Sigmoid colon (tissue), 7 donors: Measurements from ENCODE around the gene RAD51. TPM values are rescaled to one million over a fixed set of nuclear protein-coding genes. Genes with fewer than 3 reads are reported as not detected.
A peak's percentile ranks its signal among the peaks of the same experiment; 100 is the strongest.

Experiments
- DNase-seq: peaks from one replicate; pipeline ENCODE4 v3.0.0-alpha.2; 2019
- H3K27ac ChIP-seq, 4 donors: fragments of 200-600 bp; sonication (generic); one replicate each; pipeline ENCODE4 v1.5.1; 2016 to 2019; ENCODE audit warnings: mild to moderate bottlenecking in 1 of 4
- H3K27me3 ChIP-seq, 3 donors: fragments of 200-600 bp; sonication (generic); one replicate each; pipeline ENCODE4 v1.5.1; 2019; ENCODE audit warnings: mild to moderate bottlenecking in 1 of 3
- H3K36me3 ChIP-seq, 4 donors: fragments of 200-600 bp; sonication (generic); one replicate each; pipeline ENCODE4 v1.5.1; 2016 to 2019
- H3K4me1 ChIP-seq, 4 donors: fragments of 200-600 bp; sonication (generic); one replicate each; pipeline ENCODE4 v1.5.1; 2017 to 2019
- H3K4me3 ChIP-seq, 4 donors: fragments of 200-600 bp; sonication (generic); one replicate each; pipeline ENCODE4 v1.5.1; 2017 to 2019; ENCODE audit warnings: mild to moderate bottlenecking in 2 of 4, moderate library complexity in 1 of 4
- H3K9me3 ChIP-seq, 4 donors: fragments of 200-600 bp in 3 of 4; sonication (generic) in 3 of 4; one replicate each; pipeline versions ENCODE4 v1.5.1 to v1.6.1; 2013 to 2019
- CTCF ChIP-seq, 4 experiments: fragments of 450-650 bp in 3 of 4; fragments of 200-600 bp in 1 of 4; IDR thresholded peaks; one replicate each; pipeline ENCODE4 v1.5.1; 2016 to 2019; ENCODE audit warnings: antibody characterized with exemption in 4 of 4, mild to moderate bottlenecking in 3 of 4, moderate library complexity in 2 of 4
- EP300 ChIP-seq, 4 donors: sonication (generic); formaldehyde crosslinking; IDR thresholded peaks; one replicate each; pipeline ENCODE4 v1.6.1; 2017; ENCODE audit warnings: antibody characterized with exemption in 4 of 4
- POLR2A ChIP-seq, 2 donors: fragments of 450-650 bp; IDR thresholded peaks; one replicate each; pipeline ENCODE4 v1.6.1; 2016; ENCODE audit warnings: antibody characterized with exemption in 2 of 2, mild to moderate bottlenecking in 2 of 2, moderate library complexity in 2 of 2
- POLR2AphosphoS5 ChIP-seq, 4 donors: sonication (generic); formaldehyde crosslinking; IDR thresholded peaks; one replicate each; pipeline ENCODE4 v1.6.1; 2017; ENCODE audit warnings: antibody characterized with exemption in 4 of 4
- WGBS, 2 donors: extraction: QIAGEN DNeasy Blood & Tissue Kit; methylation state at CpG; one replicate each; pipeline ENCODE4 v1.1.7; 2013; 5-methylcytosine and 5-hydroxymethylcytosine counted together
- intact Hi-C: fragments of 100-400 bp; cut with DNase I; formaldehyde crosslinking; loops from one replicate; pipeline ENCODE4 v1.15.1; 2023
- polyA plus RNA-seq, 3 donors: library from polyadenylated mRNA; stranded (reverse); fragments of 200-250 nt; gene quantifications; one replicate each; pipeline ENCODE4 v1.2.3, GENCODE V29; 2013
- total RNA-seq, 4 donors: library from RNA; depleted of rRNA; stranded (reverse); fragments of >200 nt; gene quantifications; one replicate each; pipeline ENCODE4 v1.1.0, GENCODE V29; 2016
- donor health status: healthy with polysubstance abuse.
- donor health status: Bipolar disorder and iron deficiency.
- donor health status: healthy.

Gene RAD51
- total and polyA plus RNA-seq, 7 donors, result 1.1 to 9.8 (median 4.2) TPM; not detected in 2

GRCh38 chr15:40751745-40752144, 56.8 kb downstream of the RAD51 start:
- Histone ChIP-seq H3K27me3 (no peaks in the 10 kb centered on the region), H3K4me3 (no peak overlapping the region), H3K27ac (no peak overlapping the region), H3K9me3 (no peaks in the 10 kb centered on the region), H3K36me3 (peaks cover 4 to 60% (median 22%) of the 10 kb centered on the region in 4 donors), H3K4me1 (peaks cover 0 to 35% (median 25%) of the 10 kb centered on the region in 4 donors)
- intact Hi-C loops, result loop anchor here (10.0 kb wide), 2 partner anchors 143 to 187 kb away; partner anchors contain the start of genes CCDC32, RPUSD2 and VPS18
- TF ChIP-seq POLR2A (IDR thresholded peaks at IDR 0.05) (no peak), EP300 (IDR thresholded peaks at IDR 0.05) (no peak), POLR2AphosphoS5 (IDR thresholded peaks at IDR 0.05) (no peak), CTCF (IDR thresholded peaks at IDR 0.05) (no peak)
- 96% methylated on average over 12 of the region's 12 CpGs for WGBS, 2 donors
- no peak for DNase-seq

- Histone ChIP-seq H3K36me3 (peaks cover 4 to 33% (median 16%) of the 10 kb centered on the region in 4 donors), H3K9me3 (no peaks in the 10 kb centered on the region), H3K27me3 (no peaks in the 10 kb centered on the region), H3K4me3 (peak overlapping the region; percentile 69 to 95 (median 85)), H3K27ac (peak overlapping the region; percentile 76 to 84 (median 80)), H3K4me1 (peaks cover 0 to 35% (median 25%) of the 10 kb centered on the region in 4 donors)
- TF ChIP-seq POLR2A (IDR thresholded peaks at IDR 0.05) (no peak), EP300 (IDR thresholded peaks at IDR 0.05) (no peak), CTCF (IDR thresholded peaks at IDR 0.05) (no peak), POLR2AphosphoS5 (IDR thresholded peaks at IDR 0.05) (no peak)
- DNase-seq, result no peak
- intact Hi-C loops, result loop anchor here (2.0 to 10.0 kb wide), 4 partner anchors 52 to 190 kb away; partner anchors contain the start of genes CCDC32, DNAJC17, RAD51 and RPUSD2
- 0 to 1% methylated on average over 22 of the region's 22 CpGs for WGBS, 2 donors
Measured at GRCh38 chr15:40754574-40754882, 59.6 kb downstream of the RAD51 start.

DNA sequence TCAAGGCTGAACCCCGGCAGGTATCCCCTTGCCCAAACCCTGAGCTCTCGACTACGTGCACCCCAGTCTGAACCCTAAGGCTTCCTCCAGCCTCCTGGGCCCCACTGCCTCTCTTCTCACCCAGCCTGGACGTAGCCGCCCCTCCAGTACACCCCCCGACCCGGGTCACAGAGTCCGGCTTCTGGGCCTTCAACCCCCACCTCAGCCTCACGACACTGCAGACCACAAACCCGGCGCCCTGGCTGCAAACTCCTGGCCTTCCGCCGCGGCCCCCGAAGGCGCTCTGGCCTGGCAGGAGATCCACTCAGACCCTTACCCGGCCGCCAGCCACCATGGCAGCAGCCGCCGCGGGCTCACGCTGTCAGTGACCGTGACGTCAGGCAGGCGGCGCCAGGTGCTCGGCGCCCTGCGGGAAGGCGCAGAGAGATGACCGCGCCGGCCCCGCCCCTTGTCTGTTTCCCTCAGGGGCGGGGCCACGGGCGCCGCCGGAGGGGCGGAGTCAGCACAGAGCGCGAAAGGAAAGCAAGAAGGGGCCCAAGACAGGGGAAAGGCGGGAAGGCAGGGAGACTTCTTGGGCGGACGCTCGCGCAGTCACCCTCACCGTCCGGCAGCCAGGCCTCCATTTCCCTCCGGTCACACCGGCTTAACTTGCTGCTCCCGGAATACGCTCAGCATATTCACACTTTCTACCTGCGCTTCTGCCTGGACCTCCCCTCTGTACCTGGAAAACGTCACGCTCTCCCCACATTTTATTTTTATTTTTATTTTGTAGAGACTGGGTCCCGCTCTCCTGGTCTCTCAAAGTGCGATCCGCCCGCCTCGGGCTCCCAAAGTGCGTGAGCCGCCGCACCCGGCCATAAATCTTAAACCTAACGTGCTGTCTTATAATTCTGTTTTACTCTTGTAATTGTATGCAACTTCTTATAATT, 60.2 kb downstream of the RAD51 start, which contains the start of gene RMDN3:
TSS of gene RMDN3 (minus strand) at position 372 of the 929 bp plus-strand sequence. CDS start 471 bp downstream, outside the sequence.
- Histone ChIP-seq H3K4me3 (peak within 1 kb of the TSS; percentile 69 to 95 (median 85)), H3K36me3 (peaks cover 4 to 27% (median 16%) of the 10 kb centered on the region in 4 donors), H3K9me3 (no peaks in the 10 kb centered on the region), H3K27me3 (no peaks in the 10 kb centered on the region), H3K4me1 (peaks cover 0 to 35% (median 25%) of the 10 kb centered on the region in 4 donors), H3K27ac (peak within 1 kb of the TSS; percentile 76 to 84 (median 80))
- peak; percentile 96 for DNase-seq
- TF ChIP-seq EP300 (IDR thresholded peaks at IDR 0.05) (no peak), CTCF (IDR thresholded peaks at IDR 0.05) (no peak), POLR2AphosphoS5 (IDR thresholded peaks at IDR 0.05) (peak; percentile 48 to 85 (median 81)), POLR2A (IDR thresholded peaks at IDR 0.05) (no peak)
- intact Hi-C loops, result loop anchor here (2.0 to 10.0 kb wide), 4 partner anchors 52 to 190 kb away; partner anchors contain the start of genes CCDC32, DNAJC17, RAD51 and RPUSD2
- WGBS, 2 donors, result 1% methylated on average over 66 of the region's 66 CpGs

GRCh38 chr15:40755812-40756208, 60.8 kb downstream of the RAD51 start:
- peaks cover 0 to 35% (median 25%) of the 10 kb centered on the region in 4 donors for H3K4me1 ChIP-seq

More at GRCh38 chr15:40755812-40756208, 60.8 kb downstream of the RAD51 start:
- Histone ChIP-seq H3K4me3 (peak overlapping the region; percentile 69 to 95 (median 85)), H3K27me3 (no peaks in the 10 kb centered on the region), H3K9me3 (no peaks in the 10 kb centered on the region), H3K27ac (peak overlapping the region; percentile 76 to 84 (median 80)), H3K36me3 (peaks cover 2 to 20% (median 12%) of the 10 kb centered on the region in 4 donors)
- WGBS, 2 donors, result 48 to 68% methylated on average over 10 of the region's 10 CpGs
- no peak for DNase-seq
- TF ChIP-seq EP300 (IDR thresholded peaks at IDR 0.05) (no peak), POLR2AphosphoS5 (IDR thresholded peaks at IDR 0.05) (no peak), POLR2A (IDR thresholded peaks at IDR 0.05) (no peak), CTCF (IDR thresholded peaks at IDR 0.05) (no peak)
- intact Hi-C loops, result loop anchor here (2.0 to 10.0 kb wide), 4 partner anchors 51 to 191 kb away; partner anchors contain the start of genes CCDC32, DNAJC17, RAD51 and RPUSD2
